H9 (cell line): Measurements from ENCODE around the gene P4HA2. TPM values are rescaled to one million over a fixed set of nuclear protein-coding genes. Genes with fewer than 3 reads are reported as not detected.

Experiments used
- DNase-seq: peaks from one replicate; pipeline ENCODE4 v3.0.0-alpha.2; 2017
- H2AFZ ChIP-seq: one replicate; pipeline ENCODE4 v1.6.1; 2013; ENCODE audit warnings: mild to moderate bottlenecking, low read length, control low read depth, moderate library complexity
- H2AK5ac ChIP-seq: 2 replicates; pipeline ENCODE4 v1.6.1; 2013; ENCODE audit warnings: low read length, control low read depth, mixed read lengths; ENCODE audit not compliant: insufficient read length
- H2BK120ac ChIP-seq: one replicate; pipeline ENCODE4 v1.6.1; 2013; ENCODE audit warnings: low read depth, mild to moderate bottlenecking, low read length, control low read depth, inconsistent platforms; ENCODE audit not compliant: poor library complexity, severe bottlenecking
- H2BK12ac ChIP-seq: 2 replicates; pipeline ENCODE4 v1.6.1; 2013; ENCODE audit warnings: low read length, control low read depth, mixed read lengths, low read depth; ENCODE audit not compliant: insufficient read length
- H2BK15ac ChIP-seq: 2 replicates; pipeline ENCODE4 v1.6.1; 2013; ENCODE audit warnings: low read depth, low read length, control low read depth
- H2BK20ac ChIP-seq: one replicate; pipeline ENCODE4 v1.6.1; 2013; ENCODE audit warnings: low read depth, mild to moderate bottlenecking, low read length, control low read depth, inconsistent platforms; ENCODE audit not compliant: poor library complexity, severe bottlenecking
- H2BK5ac ChIP-seq: 2 replicates; pipeline ENCODE4 v1.6.1; 2013; ENCODE audit warnings: low read length, control low read depth, mixed read lengths; ENCODE audit not compliant: insufficient read length
- H3K14ac ChIP-seq: 2 replicates; pipeline ENCODE4 v1.6.1; 2013; ENCODE audit warnings: low read length, control low read depth; ENCODE audit not compliant: insufficient read depth
- H3K18ac ChIP-seq: 2 replicates; pipeline ENCODE4 v1.6.1; 2013; ENCODE audit warnings: low read depth, mild to moderate bottlenecking, mixed read lengths, low read length, control low read depth; ENCODE audit not compliant: insufficient read length
- H3K23ac ChIP-seq: 2 replicates; pipeline ENCODE4 v1.6.1; 2013; ENCODE audit warnings: low read length, control low read depth, mixed read lengths, low read depth; ENCODE audit not compliant: insufficient read length
- H3K23me2 ChIP-seq: 2 replicates; pipeline ENCODE4 v1.6.1; 2013; ENCODE audit warnings: low read depth, mild to moderate bottlenecking, mixed read lengths, low read length, control low read depth; ENCODE audit not compliant: insufficient read length, poor library complexity, severe bottlenecking
- H3K27ac ChIP-seq: 2 replicates; pipeline ENCODE4 v1.5.1; 2013; ENCODE audit warnings: low read length, control low read depth, mixed read lengths, low read depth; ENCODE audit not compliant: insufficient read length
- H3K27me3 ChIP-seq: 2 replicates; pipeline ENCODE4 v1.6.1; 2013; ENCODE audit warnings: low read length, control low read depth, inconsistent platforms; ENCODE audit not compliant: insufficient read depth
- H3K4ac ChIP-seq: 2 replicates; pipeline ENCODE4 v1.6.1; 2013; ENCODE audit warnings: low read depth, mild to moderate bottlenecking, control low read depth, inconsistent platforms, low read length, moderate library complexity
- H3K4me1 ChIP-seq: 2 replicates; pipeline ENCODE4 v1.6.1; 2013; ENCODE audit warnings: low read length, control low read depth, inconsistent platforms; ENCODE audit not compliant: insufficient read depth
- H3K4me2 ChIP-seq: 2 replicates; pipeline ENCODE4 v1.6.1; 2013; ENCODE audit warnings: low read length, control low read depth, mixed read lengths; ENCODE audit not compliant: insufficient read length, insufficient read depth
- H3K56ac ChIP-seq: 2 replicates; pipeline ENCODE4 v1.6.1; 2013; ENCODE audit warnings: low read depth, mild to moderate bottlenecking, mixed read lengths, low read length, control low read depth; ENCODE audit not compliant: insufficient read length
- H3K79me1 ChIP-seq: 2 replicates; pipeline ENCODE4 v1.6.1; 2013; ENCODE audit warnings: low read depth, mild to moderate bottlenecking, moderate library complexity, low read length, control low read depth, inconsistent platforms; ENCODE audit not compliant: insufficient read depth, poor library complexity, severe bottlenecking
- H3K79me2 ChIP-seq: 2 replicates; pipeline ENCODE4 v1.6.1; 2013; ENCODE audit warnings: low read length, control low read depth, inconsistent platforms; ENCODE audit not compliant: insufficient read depth
- H3K9ac ChIP-seq: 2 replicates; pipeline ENCODE4 v1.6.1; 2013; ENCODE audit warnings: low read length, control low read depth, mixed read lengths; ENCODE audit not compliant: insufficient read length; ENCODE audit errors: extremely low read depth
- H3K9me3 ChIP-seq: one replicate; pipeline ENCODE4 v1.6.1; 2013; ENCODE audit warnings: low read depth, low read length, inconsistent platforms; ENCODE audit not compliant: control insufficient read depth
- H3T11ph ChIP-seq: one replicate; pipeline ENCODE4 v1.6.1; 2013; ENCODE audit warnings: mild to moderate bottlenecking, low read length, control low read depth, inconsistent platforms
- H4K20me1 ChIP-seq: one replicate; pipeline ENCODE4 v1.6.1; 2013; ENCODE audit not compliant: control insufficient read depth, insufficient read length, insufficient read depth
- H4K5ac ChIP-seq: 2 replicates; pipeline ENCODE4 v1.6.1; 2013; ENCODE audit warnings: low read depth, mild to moderate bottlenecking, mixed read lengths, low read length, control low read depth; ENCODE audit not compliant: insufficient read length
- H4K8ac ChIP-seq: replicated peaks from 2 replicates; pipeline ENCODE4 v1.6.1; 2013; ENCODE audit warnings: low read length, control low read depth, mixed read lengths, low read depth; ENCODE audit not compliant: insufficient read length
- H4K91ac ChIP-seq: 2 replicates; pipeline ENCODE4 v1.6.1; 2013; ENCODE audit warnings: low read depth, mild to moderate bottlenecking, moderate library complexity, mixed read lengths, low read length, control low read depth; ENCODE audit not compliant: insufficient read length
- H3K27ac Mint-ChIP-seq, 3 experiments: 2 replicates in 2 of 3; 3 replicates in 1 of 3; pipeline ENCODE4 v1.8.0; 2020 to 2021; ENCODE audit warnings: mixed read lengths in 3 of 3, mild to moderate bottlenecking in 1 of 3, moderate library complexity in 1 of 3
- H3K27me3 Mint-ChIP-seq: 2 replicates; pipeline ENCODE4 v1.8.0; 2021; ENCODE audit warnings: low read depth, mild to moderate bottlenecking, moderate library complexity, mixed read lengths
- H3K36me3 Mint-ChIP-seq, 3 experiments: 2 replicates in 2 of 3; 3 replicates in 1 of 3; pipeline ENCODE4 v1.8.0; 2020 to 2021; ENCODE audit warnings: low read depth in 3 of 3, mixed read lengths in 3 of 3; ENCODE audit not compliant: insufficient read depth in 1 of 3
- H3K4me1 Mint-ChIP-seq, 2 experiments: 2 replicates each; pipeline ENCODE4 v1.8.0; 2020; ENCODE audit warnings: mixed read lengths in 2 of 2
- H3K4me3 Mint-ChIP-seq, 2 experiments: 2 replicates in 1 of 2; 3 replicates in 1 of 2; pipeline ENCODE4 v1.8.0; 2020 to 2021; ENCODE audit warnings: mild to moderate bottlenecking in 2 of 2, mixed read lengths in 2 of 2, moderate library complexity in 1 of 2
- H3K9me3 Mint-ChIP-seq, 2 experiments: 2 replicates in 1 of 2; 3 replicates in 1 of 2; pipeline ENCODE4 v1.8.0; 2020; ENCODE audit warnings: mild to moderate bottlenecking in 2 of 2, mixed read lengths in 2 of 2, moderate library complexity in 1 of 2
- WGBS: extraction: QIAGEN DNeasy Blood & Tissue Kit; methylation state at CpG from one replicate; pipeline ENCODE4 v1.1.7; 2013; ENCODE audit warnings: missing lambda C conversion rate, low lambda C conversion rate, mixed read lengths; ENCODE audit not compliant: insufficient read length; ENCODE audit errors: extremely low coverage; 5-methylcytosine and 5-hydroxymethylcytosine counted together
- total RNA-seq: library from RNA; stranded (reverse); gene quantifications from 2 replicates; pipeline ENCODE4 v1.2.1, GENCODE V29; 2021
- TF ChIP-seq, protein P1 (sequence below): fragments of 200-600 bp; sonication (generic); conservative IDR thresholded peaks from 3 replicates; pipeline ENCODE4 v1.8.0; 2021; ENCODE audit warnings: antibody characterized with exemption, mild to moderate bottlenecking

The P4HA2 gene
- total RNA-seq, 1 experiment from 2014 or later: 15.3 TPM

DNA sequence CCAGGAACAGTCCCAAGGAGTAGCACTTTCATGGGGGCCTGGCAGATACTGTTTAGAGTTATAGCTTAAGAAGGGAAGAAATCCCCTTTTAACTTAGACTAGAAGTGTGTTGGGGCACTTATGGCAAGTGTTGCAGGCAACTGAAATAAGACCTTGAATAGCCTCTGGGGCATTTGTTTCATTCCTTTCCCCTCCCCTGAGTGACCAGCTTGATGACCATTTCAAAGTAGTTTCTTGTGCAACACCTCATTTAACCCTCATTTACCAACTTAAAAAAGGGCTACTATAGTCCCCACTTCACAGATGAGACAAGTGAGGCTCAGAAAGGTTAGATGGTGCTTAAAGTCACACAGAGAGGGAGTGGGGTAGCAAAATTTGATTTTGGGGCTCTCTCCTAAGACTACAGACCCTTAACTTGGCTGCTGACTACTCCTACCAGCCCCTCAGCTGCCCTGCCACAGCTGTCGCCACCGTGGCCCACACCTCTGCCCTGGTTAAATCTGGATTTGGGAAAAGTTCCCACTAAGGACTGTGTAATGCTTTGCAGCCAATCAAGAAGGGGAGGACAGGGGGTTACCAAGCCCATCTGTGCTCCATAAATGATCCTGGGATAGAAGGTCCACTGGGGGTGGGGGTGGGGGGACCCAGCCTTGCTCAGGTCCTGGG, 35.4 kb upstream of the P4HA2 start:
- no peak overlapping the region for H3T11ph ChIP-seq
- H3K14ac ChIP-seq: no peak overlapping the region
- H2BK20ac ChIP-seq: no peak overlapping the region
- Mint-ChIP-seq H3K27me3 (peaks cover 5% of the 10 kb centered on the region), H3K36me3 (0 out of 7 replicates have a peak, but pooled peaks cover 0 to 1% (median 0%) of the 10 kb centered on the region in 3 experiments), H3K9me3 (no peaks in the 10 kb centered on the region), H3K4me1 (peaks cover 27 to 29% of the 10 kb centered on the region in 2 experiments), H3K27ac (no peak overlapping the region), H3K4me3 (no peak overlapping the region)
- no peak overlapping the region for H2BK12ac ChIP-seq
- H4K20me1 ChIP-seq: peaks cover 5% of the 10 kb centered on the region
- H3K18ac ChIP-seq: no peak overlapping the region
- no peak overlapping the region for H3K4me2 ChIP-seq
- no peak overlapping the region for H2AFZ ChIP-seq
- no peak overlapping the region for H2BK15ac ChIP-seq
- no peak overlapping the region for H2BK5ac ChIP-seq
- no peak overlapping the region for H4K91ac ChIP-seq
- H3K27ac ChIP-seq: no peak overlapping the region
- H2BK120ac ChIP-seq: no peak overlapping the region
- H3K9ac ChIP-seq: no peak overlapping the region
- H3K79me2 ChIP-seq: no peaks in the 10 kb centered on the region
- no peaks in the 10 kb centered on the region; the same call in 1 of the 2 replicates for H3K27me3 ChIP-seq
- WGBS: no CpG with 5 or more reads among the region's 2 CpGs
- no peak overlapping the region for H3K23ac ChIP-seq
- H3K4ac ChIP-seq: no peak overlapping the region
- H3K79me1 ChIP-seq: no peaks in the 10 kb centered on the region
- H2AK5ac ChIP-seq: no peak overlapping the region
- no peak overlapping the region for H4K8ac ChIP-seq
- no peak for DNase-seq
- H3K4me1 ChIP-seq: no peaks in the 10 kb centered on the region
- H3K23me2 ChIP-seq: no peaks in the 10 kb centered on the region
- TF ChIP-seq, protein P1, sequence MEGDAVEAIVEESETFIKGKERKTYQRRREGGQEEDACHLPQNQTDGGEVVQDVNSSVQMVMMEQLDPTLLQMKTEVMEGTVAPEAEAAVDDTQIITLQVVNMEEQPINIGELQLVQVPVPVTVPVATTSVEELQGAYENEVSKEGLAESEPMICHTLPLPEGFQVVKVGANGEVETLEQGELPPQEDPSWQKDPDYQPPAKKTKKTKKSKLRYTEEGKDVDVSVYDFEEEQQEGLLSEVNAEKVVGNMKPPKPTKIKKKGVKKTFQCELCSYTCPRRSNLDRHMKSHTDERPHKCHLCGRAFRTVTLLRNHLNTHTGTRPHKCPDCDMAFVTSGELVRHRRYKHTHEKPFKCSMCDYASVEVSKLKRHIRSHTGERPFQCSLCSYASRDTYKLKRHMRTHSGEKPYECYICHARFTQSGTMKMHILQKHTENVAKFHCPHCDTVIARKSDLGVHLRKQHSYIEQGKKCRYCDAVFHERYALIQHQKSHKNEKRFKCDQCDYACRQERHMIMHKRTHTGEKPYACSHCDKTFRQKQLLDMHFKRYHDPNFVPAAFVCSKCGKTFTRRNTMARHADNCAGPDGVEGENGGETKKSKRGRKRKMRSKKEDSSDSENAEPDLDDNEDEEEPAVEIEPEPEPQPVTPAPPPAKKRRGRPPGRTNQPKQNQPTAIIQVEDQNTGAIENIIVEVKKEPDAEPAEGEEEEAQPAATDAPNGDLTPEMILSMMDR: no peak
- H3K56ac ChIP-seq: no peak overlapping the region
- no peaks in the 10 kb centered on the region for H3K9me3 ChIP-seq
- H4K5ac ChIP-seq: no peak overlapping the region
